HG02938 (cell line): ENCODE measurements around the gene ARHGAP20.
"Not testable (repeated sequence)": the region's sequence is repeated elsewhere in the genome, so short reads cannot be mapped to it uniquely, and the experiment has no call there.

Source experiments
- ATAC-seq: cut with Tn5 transposase; IDR thresholded peaks from one replicate; pipeline ENCODE4 v1.9.1; 2021; ENCODE audit warnings: mild to moderate bottlenecking, moderate library complexity; ENCODE audit not compliant: unreplicated experiment

Gene ARHGAP20

DNA sequence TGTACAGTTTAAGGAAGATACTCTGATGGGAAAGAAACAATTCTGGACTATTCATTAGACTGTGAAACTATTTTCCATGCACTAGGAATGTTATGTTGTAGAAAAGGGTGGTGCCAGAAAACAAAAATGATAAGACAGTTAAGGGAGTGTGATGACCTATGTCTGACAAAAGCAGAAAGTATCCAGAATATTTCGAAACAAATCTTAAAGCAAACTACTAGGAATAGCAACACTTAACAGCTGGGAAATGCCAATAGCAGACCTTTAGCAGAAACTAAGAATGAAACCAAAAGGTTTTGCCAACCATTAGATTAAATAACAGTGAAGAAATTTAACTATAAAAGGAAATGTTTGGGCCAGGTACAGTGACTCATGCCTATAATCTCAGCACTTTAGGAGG, 3.3 kb upstream of the ARHGAP20 start:
- ATAC-seq: no peak

DNA sequence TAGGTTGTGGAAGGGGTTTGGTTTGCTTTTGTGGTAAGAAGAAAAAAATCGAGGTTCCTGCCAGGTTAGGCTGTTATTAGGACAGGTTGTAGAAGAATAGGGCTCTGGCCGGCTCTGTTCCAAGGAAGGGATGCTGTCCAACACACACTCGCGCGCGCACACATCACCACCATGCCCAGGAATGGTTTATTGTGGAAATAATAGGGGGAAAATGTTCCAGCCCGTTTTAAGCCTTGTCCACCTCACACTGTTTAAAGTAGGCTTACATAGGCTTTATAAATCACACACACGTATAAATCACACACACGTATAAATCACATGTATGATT, 1.2 kb upstream of the ARHGAP20 start:
- no peak for ATAC-seq

DNA sequence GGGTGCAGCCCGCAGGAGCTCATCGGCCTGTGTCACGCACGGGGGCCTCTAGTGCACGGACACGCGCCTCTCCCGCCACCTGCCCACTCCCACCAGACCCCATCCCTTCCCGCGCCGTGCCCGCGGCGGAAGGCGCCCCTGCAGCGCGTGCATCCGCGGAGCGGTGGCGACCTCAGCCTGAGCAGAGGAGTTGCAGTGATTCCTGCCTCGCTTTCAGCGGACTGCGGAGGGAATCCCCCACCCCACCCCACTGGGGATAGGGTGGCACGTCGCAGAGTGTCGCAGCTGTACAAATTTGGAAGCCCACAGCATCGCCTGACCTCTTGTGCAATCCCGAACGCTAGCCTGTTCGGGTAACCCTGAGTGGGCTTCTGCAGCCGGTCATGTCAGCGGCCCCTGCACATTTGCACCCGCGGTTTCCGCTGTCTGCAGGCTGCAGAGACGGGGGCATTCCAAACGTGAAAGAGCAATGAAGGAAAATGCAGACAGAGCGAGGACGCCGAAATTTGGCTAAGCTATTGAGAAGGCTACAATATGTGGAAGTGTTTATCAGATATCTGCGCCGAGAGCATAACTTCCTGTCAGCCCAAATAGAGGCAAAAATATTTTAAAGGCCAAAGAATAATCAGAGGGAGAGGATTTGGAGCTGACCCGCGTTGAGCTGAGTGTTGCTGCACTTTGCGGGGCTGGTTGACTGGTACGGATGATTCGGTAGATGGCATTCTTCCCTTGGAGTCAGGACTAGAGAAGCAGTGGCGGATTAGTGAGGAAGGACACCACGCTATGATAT, 617 bp upstream of the ARHGAP20 start:
- peak; percentile 35 for ATAC-seq

DNA sequence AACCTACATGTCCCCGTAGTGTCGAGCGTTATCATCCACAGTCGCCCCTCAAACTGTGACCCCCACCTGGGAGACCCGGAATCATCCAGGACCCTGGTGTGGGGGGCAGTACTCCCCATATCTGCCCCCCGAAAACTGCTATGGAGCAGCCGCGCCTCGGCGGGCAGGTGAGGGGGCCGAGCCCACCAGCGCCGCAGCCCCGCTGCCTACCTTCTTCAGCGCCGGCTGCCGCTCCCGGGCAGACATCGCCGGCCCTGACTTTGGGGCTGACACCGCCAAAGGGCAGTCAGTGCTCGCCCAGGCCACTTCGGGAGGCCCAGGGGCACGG, 825 bp downstream of the ARHGAP20 start:
- no peak for ATAC-seq

DNA sequence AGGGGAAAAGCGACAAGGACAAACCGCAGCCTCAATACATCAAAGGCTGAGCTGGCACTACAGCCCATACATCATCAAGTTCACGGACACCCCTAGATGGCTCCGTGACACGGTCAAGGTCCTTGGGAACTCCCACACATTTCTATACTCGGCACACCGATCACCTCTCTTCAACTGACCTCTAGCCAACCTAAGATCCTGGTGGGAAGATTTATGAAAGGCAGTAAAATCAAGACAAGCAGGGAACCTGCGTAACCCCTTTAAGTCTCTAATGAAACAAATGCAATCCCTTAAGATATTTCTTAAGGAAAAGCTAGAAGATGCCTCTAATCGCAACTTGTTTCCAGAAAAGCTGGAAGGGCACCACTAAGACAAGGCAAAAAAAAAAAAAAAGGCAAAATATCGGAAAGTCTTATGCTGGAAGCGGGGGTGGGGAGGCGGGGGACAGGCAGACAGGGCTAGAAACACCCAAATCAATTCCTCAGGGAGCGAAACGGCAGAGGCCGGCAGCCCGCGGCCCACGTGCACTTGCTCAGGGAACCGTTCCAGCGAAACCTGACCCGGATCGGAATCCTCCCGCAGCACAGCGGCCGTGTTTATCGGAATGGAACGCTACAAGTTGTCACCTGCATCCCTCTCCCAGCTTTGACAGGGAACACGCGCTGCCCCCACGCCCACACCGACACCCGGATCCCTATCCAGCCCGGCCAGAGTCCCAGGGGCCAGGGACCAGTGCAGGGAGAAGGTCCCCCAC, 1.4 kb downstream of the ARHGAP20 start:
- no peak for ATAC-seq

DNA sequence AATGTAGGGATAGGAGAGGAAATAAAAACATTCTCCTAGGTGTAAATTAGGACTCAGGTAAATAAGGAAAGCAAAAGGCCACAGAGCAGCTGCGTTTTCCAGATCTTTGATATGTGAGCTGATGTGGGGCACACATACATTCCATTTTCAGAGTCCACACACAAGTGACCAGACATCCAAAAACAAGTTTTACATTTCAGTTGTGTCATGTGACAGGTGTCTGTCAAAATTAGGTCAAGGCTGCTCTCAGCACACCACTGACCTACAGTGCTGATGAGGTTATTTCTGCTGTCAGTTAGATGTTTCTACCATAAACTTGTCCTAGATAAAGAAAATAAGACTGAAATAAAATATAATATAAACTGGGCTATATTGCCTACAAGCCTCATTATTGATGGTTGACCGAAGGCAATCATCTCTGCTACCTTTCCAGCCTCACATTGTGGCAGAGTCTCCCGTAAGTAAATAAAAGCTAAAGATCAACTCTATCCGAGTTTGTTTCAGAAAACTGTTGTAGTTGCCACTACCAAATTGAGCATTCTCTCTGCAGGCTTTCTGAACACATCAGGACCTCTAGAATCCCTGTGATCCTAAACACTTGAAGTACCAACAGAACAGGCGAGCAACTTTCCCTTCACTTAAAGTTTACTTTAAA, 7.9 kb downstream of the ARHGAP20 start:
- no peak for ATAC-seq

DNA sequence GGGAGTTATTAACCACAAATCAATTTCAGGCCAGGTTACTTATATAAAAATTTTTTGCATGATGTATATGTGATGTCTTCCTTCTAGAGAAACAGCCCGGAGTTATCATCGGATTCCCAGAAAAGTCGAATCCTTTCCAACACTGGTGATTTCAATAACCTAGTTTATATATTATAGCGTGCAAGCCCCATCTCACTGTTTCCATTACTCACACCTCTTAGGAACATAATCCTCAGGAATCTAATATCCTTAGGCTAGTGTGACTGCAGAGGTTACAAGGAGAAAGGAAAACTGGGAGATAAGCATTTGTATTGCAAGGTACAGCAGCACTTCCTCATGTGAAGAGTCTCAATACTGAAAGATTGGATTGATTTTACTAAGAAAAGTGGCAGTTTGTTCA, 20.3 kb downstream of the ARHGAP20 start:
- ATAC-seq: no peak

DNA sequence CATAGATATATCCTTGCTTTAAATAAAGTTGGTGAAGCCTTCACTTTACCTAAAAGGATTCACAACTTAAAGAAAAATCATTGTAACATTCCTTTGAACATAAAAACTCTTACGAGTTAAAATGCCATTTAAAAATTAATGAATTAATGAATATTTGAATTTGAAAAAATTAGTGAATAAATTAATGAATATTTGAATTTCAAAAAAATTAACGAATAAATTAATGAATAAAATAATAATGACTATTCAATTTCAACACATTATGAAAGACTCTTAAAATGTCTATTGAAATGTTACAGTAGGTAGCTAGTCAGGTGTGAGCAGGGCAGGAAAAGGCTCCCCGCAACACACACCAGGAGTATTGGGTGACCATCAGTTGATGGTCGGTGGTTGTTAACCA, 22.9 kb downstream of the ARHGAP20 start:
- ATAC-seq: no peak

DNA sequence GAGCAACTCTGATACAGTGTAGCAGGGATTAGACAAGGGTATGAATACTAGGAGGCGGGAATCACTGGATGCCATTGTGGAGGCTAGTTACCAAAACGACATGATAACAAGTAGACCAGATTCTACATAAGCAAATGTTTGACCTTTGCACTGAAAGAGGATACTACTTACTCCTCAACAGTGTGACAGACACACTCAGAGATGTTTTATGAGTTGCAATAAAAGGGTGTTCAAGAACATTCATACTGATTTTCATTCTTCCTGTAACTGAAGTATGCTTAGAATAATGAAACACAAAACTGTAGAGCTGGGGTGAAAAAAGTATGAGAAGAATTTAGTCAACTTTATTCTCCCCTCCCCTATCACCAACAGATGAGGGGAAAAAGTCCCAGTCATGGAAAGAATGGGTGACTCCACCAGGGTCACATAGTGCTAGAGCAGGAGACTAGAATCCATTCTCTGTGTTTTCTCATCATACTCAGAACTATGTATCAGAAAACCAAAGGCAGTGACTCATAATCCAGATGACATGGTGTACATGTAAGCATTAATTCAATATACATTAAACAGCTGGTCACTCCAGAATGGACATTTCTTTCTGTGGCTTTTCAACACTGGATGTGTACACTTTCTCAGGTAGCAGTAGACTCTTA, 32.8 kb downstream of the ARHGAP20 start:
- no peak for ATAC-seq

DNA sequence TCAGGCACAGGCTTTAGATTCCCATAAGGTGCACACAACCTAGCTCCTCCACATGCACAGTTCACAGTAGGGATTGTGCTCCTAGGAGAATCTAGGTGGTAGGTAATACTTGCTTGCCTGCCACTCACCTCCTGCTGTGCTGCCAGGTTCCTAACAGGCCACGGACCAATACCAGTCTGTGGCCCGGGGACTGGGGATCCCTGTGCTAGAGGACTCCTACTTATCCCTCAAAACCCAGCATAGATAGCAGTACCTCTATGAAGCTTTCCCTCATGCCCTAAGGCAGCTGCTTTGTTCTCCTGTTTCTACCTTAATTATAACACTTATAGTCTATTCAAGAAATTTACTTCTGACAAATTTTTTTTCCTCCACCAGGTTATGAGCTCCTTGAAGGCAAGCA, 36.7 kb downstream of the ARHGAP20 start:
- no peak for ATAC-seq

DNA sequence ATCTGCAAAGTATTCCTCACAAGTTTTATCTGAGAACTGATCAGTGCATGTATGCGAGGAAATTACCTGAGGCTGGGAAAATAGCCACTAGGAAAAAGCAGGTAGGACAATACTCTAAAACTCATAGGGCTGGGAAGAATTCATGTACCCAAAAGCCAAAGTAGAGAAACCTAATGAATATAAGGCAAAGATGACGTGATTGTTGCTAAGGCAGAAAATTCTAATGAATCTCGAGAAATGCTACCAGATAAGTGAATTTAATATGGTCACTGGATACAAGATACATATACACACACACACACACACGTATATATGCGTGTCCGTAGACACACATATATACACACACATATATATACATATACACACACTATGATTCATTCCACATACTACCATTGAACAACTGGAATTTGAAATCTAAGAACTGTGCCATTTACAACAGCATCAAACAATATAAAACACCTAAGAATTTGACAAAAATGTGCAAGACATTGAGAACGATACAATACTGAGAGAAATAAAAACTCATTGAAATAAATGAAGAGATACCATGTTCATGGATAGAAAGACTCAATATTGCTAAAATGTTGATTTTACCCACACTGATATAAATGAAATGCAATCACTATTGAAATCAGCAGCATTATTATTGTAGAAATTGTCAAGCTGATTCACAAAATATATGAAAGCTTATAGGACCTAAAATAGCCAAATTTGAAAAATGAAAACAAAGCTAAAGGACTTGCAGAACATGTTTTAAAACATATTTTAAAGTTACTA, 46.4 kb downstream of the ARHGAP20 start:
- ATAC-seq: no peak

DNA sequence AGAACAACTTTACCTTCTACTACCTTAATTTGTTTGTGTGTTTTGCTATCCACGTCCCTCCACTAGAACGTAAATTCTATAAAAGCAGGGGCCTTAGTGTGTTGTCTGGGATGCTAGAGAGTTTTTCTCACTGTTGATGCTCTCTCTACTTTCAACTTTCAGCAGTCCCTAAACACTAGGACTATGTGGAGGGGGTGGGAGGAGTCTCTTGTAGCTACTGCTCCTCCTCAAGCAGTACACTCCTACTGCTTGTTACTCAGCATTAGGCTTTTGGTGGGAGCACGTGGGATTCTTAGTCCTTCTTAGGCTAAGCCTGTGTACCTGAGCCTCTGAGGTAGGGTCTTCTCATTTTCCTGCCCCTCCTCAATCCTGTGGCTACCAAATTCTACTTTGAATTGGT, 56.3 kb downstream of the ARHGAP20 start:
- ATAC-seq: no peak

DNA sequence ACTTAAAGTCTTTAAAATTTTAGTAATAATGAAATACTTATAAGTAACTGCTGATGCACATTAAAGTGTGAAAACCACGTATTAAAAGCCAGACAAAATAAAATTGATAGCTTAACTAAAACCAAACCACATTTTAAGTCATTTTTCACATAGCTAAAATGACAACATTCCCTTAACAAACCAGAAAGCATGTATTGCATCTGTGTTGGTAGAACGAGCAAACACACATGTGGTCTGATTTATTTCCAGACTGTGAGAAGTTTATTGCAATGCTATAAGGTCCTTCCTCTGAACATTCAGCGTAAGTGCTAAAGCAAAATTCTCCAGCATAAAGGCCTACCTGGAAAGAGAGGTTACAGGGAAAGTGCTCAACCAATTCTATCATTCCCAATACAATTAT, 57.8 kb downstream of the ARHGAP20 start:
- no peak for ATAC-seq

DNA sequence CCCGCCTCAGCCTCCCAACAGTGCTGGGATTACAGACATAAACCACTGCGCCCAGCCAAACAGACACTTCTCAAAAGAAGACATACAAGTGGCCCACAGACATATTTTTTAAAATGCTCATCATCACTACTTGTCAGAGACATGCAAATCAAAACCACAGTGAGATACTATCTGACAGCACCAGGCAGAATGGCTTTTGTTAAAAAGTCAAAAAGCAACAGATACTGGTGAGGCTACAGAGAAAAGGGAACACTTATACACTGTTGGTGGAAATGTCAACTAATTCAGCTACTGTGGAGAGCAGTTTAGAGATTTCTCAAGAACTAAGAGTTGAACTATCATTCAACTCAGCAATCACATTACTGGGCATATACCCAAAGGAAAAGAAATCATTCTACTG, 67.0 kb downstream of the ARHGAP20 start:
- ATAC-seq: no peak

DNA sequence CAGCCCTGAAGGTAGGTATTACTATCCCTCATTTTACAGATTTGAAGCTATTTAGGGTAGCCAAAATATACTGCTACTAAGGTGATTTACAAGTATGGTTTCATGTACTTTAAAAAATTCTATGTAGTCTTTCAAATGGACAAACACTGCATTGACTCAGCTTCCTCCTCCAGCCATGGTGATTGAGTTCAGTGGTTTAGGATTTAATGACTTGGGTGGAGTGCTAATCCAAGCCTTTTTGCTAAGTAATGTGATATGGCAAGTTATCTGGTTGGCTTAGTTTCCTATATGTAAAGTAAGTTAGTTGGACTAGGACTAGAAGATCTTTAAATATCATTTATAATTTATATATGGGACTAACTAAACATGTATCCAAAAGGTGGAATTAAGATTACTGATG, 77.9 kb downstream of the ARHGAP20 start:
- no peak for ATAC-seq

DNA sequence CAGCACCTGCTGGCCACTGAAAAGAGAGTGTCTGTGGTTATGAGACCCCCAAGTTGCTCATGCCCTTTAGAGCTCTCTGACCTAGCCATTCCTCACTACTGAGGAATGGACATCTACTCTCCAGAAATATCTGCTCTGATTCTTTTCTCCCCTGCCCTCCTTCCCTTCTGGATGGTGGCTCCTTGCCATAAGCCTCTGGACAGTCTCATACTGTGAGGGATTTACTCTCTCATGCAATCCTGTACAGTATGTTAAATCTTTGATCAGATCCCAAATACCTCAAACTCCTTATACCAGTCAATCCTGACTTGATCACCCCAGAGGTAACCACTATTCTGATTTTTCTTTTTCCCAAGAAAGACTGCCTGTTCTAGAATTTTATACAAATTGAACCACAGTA, 80.7 kb downstream of the ARHGAP20 start:
- ATAC-seq: no peak

DNA sequence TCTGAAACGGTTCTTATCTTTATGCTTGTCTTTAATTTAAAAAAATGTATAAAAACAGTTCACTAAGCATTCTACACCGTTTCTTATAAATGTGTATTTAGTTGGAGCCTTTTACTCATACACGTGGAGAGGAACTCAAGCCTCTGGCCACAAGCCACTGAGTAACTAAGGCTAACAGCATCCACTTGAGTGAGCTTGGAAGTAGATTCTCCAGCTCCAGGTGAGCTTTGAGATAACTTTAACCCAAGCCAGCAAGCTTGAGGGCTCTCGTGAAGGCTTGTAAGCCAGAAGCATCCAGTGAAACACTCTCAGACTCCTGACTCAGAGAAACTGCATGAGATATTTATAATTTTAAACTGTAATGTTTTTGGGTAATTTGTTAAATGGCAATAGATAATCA, 82.6 kb downstream of the ARHGAP20 start:
- no peak for ATAC-seq

DNA sequence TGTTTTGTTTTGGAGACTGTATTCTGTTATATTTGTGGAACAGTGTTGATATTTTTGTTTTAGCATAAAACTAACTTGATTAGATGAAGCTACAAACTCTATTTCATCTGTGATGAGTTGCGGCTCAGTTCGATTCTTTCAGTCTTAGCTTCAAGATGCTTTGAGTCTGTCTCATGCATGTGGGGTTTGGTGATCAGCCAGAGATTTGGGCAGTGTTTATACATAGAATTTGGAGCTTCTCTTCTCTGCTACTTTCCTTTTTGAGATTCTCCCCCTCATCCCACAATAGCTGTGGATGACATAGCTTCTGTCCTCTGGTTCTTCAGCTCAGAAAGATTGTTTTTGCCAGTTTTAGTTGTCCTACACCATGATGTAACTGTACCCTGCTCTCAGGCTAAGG, 90.4 kb downstream of the ARHGAP20 start:
- ATAC-seq: no peak

DNA sequence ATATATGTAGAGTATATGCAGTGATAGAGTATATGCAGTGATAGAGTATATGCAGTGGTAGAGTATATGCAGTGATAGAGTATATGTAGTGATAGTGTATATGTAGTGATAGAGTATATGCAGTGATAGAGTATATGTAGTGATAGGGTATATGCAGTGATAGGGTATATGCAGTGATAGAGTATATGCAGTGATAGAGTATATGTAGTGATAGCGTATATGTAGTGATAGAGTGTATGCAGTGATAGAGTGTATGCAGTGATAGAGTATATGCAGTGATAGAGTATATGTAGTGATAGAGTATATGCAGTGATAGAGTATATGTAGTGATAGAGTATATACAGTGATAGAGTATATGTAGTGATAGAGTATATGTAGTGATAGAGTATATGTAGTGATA, 92.9 kb downstream of the ARHGAP20 start:
- not testable (repeated sequence) for ATAC-seq

DNA sequence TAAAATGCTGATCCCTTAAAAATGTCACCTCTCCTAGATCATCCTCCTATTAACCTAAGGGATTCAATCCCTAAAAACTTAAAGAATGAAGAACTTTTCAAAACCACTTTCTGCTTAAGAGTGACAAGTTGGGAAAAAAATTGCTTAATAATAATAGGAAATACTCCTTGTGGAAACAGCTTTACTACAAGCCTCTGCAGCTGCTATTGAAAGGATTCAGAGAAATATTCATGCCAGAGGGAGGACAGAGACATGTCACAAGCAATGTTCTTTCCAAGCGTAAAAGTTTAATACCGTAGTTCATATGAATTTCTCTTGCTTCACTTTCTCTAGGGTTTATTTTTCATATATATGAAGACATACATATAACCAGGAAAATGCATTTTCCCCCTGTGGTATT, 98.2 kb downstream of the ARHGAP20 start:
- ATAC-seq: no peak
